GM19372 (cell line): ENCODE results near the gene PRPF8.
A peak's percentile ranks its signal among the peaks of the same experiment; 100 is the strongest.
"Not testable (repeated sequence)": the region's sequence is repeated elsewhere in the genome, so short reads cannot be mapped to it uniquely, and the experiment has no call there.

Experiments
- ATAC-seq: cut with Tn5 transposase; IDR thresholded peaks from one replicate; pipeline ENCODE4 v1.9.1; 2021; ENCODE audit warnings: mild to moderate bottlenecking, low read depth, moderate library complexity; ENCODE audit not compliant: unreplicated experiment

Gene PRPF8

GRCh38 chr17:1684378-1685189 lies at the start of gene PRPF8:
TSS of gene PRPF8 (minus strand) at chr17:1684867. CDS start at chr17:1684571, 296 bp downstream.
- ATAC-seq: peak; percentile 99

DNA sequence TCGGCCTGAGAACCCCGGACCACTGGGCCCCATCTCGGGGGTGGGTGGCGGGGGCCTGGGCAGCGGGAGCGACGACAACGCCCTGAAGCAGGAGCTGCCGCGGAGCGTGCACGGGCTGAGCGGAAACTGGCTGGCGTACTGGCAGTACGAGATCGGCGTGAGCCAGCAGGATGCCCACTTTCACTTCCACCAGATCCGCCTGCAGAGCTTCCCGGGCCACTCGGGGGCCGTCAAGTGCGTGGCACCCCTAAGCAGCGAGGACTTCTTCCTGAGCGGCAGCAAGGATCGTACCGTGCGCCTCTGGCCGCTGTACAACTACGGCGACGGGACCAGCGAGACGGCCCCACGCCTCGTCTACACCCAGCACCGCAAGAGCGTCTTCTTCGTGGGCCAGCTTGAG lies 49.1 kb upstream of the PRPF8 start:
- no peak for ATAC-seq

GRCh38 chr17:1732833-1733321 lies 48.2 kb upstream of the PRPF8 start:
- no peak for ATAC-seq

GRCh38 chr17:1732241-1732832 lies 47.7 kb upstream of the PRPF8 start:
- no peak for ATAC-seq

GRCh38 chr17:1731194-1731506 lies 46.5 kb upstream of the PRPF8 start:
- no peak for ATAC-seq

GRCh38 chr17:1730326-1731193 lies 45.9 kb upstream of the PRPF8 start:
- ATAC-seq: no peak

- no peak for ATAC-seq
Observed at GRCh38 chr17:1729966-1730325, 45.3 kb upstream of the PRPF8 start.

DNA sequence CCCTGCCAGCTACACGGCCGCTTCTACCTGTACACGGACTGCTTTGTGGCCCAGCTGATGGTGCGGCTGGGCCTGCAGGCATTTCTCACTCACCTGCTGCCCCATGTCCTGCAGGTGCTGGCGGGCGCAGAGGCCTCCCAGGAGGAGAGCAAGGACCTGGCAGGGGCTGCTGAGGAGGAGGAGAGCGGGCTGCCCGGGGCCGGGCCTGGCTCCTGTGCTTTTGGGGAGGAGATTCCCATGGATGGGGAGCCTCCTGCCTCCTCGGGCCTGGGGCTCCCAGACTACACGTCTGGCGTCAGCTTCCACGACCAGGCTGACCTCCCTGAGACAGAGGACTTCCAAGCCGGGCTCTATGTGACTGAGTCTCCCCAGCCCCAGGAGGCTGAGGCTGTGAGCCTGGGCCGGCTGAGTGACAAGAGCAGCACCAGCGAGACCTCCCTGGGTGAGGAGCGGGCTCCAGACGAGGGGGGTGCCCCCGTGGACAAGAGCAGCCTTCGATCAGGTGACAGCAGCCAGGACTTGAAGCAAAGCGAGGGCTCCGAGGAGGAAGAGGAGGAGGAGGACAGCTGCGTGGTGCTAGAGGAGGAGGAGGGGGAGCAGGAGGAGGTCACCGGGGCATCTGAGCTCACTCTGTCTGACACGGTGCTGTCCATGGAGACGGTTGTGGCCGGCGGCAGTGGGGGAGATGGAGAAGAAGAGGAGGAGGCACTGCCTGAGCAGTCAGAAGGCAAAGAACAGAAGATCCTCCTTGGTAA lies 43.4 kb upstream of the PRPF8 start:
- ATAC-seq: no peak

GRCh38 chr17:1727258-1727789 lies 42.7 kb upstream of the PRPF8 start:
- no peak for ATAC-seq

GRCh38 chr17:1726626-1727257 lies 42.1 kb upstream of the PRPF8 start:
- ATAC-seq: no peak

GRCh38 chr17:1725642-1726511 lies 41.2 kb upstream of the PRPF8 start:
- no peak for ATAC-seq

GRCh38 chr17:1724869-1725641 lies 40.4 kb upstream of the PRPF8 start:
- peak; percentile 35 for ATAC-seq

GRCh38 chr17:1724351-1724868 lies 39.7 kb upstream of the PRPF8 start, which contains the start of gene WDR81:
TSS of gene WDR81 (plus strand) at chr17:1724704. CDS start at chr17:1724960, 256 bp downstream.
- ATAC-seq: peak; percentile 68

- ATAC-seq: not testable (repeated sequence)
Observed at GRCh38 chr17:1722022-1722421, 37.4 kb upstream of the PRPF8 start.

- no peak for ATAC-seq
Observed at GRCh38 chr17:1720856-1721386, 36.3 kb upstream of the PRPF8 start.

DNA sequence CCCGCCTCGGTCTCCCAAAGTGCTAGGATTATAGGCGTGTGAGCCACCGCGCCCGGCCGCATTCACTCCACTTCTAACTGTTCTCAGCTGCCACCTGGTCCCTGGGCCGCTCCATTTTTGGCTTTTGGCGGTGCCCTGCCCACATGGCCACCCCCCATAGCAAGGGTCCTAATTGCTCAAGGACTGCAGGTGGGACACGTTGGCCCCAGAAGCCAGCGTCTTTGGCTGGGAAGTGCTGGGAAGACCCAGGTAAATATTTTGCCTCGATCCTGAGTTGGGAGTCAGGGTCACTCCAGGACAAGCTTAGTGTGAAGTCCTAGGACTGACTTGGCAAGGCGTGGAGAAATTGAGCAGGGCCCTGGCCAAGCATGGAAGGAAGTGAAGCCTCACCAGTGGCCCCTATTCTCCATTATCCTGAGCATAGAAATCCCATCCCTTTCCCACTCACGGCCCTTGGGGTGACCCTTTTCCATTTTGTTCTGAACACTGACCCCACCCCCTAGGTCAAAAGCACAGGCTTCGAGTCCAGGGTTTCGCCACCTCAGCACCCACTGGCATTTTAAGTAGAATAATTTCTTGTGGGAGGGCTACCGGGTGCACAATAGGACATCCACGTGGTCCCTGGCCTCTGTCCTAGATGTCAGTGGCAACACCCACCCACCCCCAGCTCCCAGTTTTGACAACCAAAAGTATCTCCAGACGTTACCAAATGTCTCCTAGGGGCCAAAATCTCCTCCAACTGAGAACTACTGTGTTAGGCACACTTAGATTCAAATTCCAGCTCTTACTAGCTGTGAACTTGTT lies 33.9 kb upstream of the PRPF8 start:
- ATAC-seq: no peak
